A549 (cell line): ENCODE measurements around the gene SLC43A3. TPM values are rescaled to one million over a fixed set of nuclear protein-coding genes. Genes with fewer than 3 reads are reported as not detected.

Experiments
- ATAC-seq, 2 experiments: fragments of 200-7000 bp in 1 of 2; fragments of >200 bp in 1 of 2; cut with Nextera tagmentation in 1 of 2; cut with Tn5 transposase in 1 of 2; 3 replicates each; pipeline versions ENCODE4 v1.8.0 to v1.9.1; 2018 to 2020; ENCODE audit warnings: mild to moderate bottlenecking in 1 of 2, moderate library complexity in 1 of 2
- CTCF ChIA-PET: fragments of 300-600 bp; sonication (Branson Sonifier 250); formaldehyde crosslinking; extraction: SDS; loops from one replicate; lab custom pipeline; 2021; ENCODE audit warnings: antibody characterized with exemption, inconsistent platforms; lab: Yijun Ruan, JAX
- POLR2A ChIA-PET: fragments of 350-600 bp; formaldehyde crosslinking; extraction: SDS; loops from one replicate; lab custom pipeline; 2021; ENCODE audit warnings: antibody characterized with exemption, inconsistent platforms; lab: Yijun Ruan, JAX
- DNase-seq, 2 experiments: peaks; one replicate each; pipeline versions ENCODE4 v3.0.0 to v3.0.0-alpha.2; 2011 to 2016; ENCODE audit warnings: low read depth in 1 of 2, low spot score in 1 of 2
- FAIRE-seq: peaks from 2 replicates; lab custom pipeline; 2011; peaks lifted over from hg19 to GRCh38; lab: Jason Lieb, UNC
- H3K27ac ChIP-seq, 2 experiments: fragments of >200 bp; sonication (Bioruptor Twin); formaldehyde crosslinking; 3 replicates each; pipeline ENCODE4 v1.5.1; 2016 to 2017
- H3K4me1 ChIP-seq: fragments of >200 bp; sonication (Bioruptor Twin); formaldehyde crosslinking; 3 replicates; pipeline ENCODE4 v1.6.1; 2016
- H3K4me2 ChIP-seq: fragments of >200 bp; sonication (Bioruptor Twin); formaldehyde crosslinking; 3 replicates; pipeline ENCODE4 v1.6.1; 2016
- H3K4me3 ChIP-seq: fragments of >200 bp; sonication (Bioruptor Twin); formaldehyde crosslinking; 3 replicates; pipeline ENCODE4 v1.5.1; 2016
- H3K9me3 ChIP-seq: fragments of >200 bp; sonication (Bioruptor Twin); formaldehyde crosslinking; 3 replicates; pipeline ENCODE4 v1.6.1; 2016
- BCL3 ChIP-seq: fragments of >200 bp; sonication (Bioruptor Twin); formaldehyde crosslinking; IDR thresholded peaks from 3 replicates; pipeline ENCODE4 v1.6.1; 2016
- CHD2 ChIP-seq: fragments of 150-350 bp; IDR thresholded peaks from 2 replicates; pipeline ENCODE4 v1.6.1; 2014; ENCODE audit warnings: low read length; ENCODE audit not compliant: partially characterized antibody
- E2F6 ChIP-seq: IDR thresholded peaks from 2 replicates; pipeline ENCODE4 v1.6.1; 2012; ENCODE audit warnings: low read depth, borderline replicate concordance
- ELK1 ChIP-seq: fragments of 150-350 bp; IDR thresholded peaks from 2 replicates; pipeline ENCODE4 v1.6.1; 2014; ENCODE audit warnings: low read depth, mild to moderate bottlenecking, low read length
- EP300 ChIP-seq, 2 experiments: fragments of >200 bp; sonication (Bioruptor Twin); formaldehyde crosslinking; IDR thresholded peaks; 2 replicates in 1 of 2; 3 replicates in 1 of 2; pipeline ENCODE4 v1.6.1; 2016 to 2017
- FOSB ChIP-seq: fragments of 250-450 bp; sonication (Bioruptor Pico); IDR thresholded peaks from 2 replicates; pipeline ENCODE4 v1.5.0; 2020; ENCODE audit warnings: mild to moderate bottlenecking, moderate library complexity
- HDAC2 ChIP-seq: fragments of 200-600 bp; sonication (generic); IDR thresholded peaks from 2 replicates; pipeline ENCODE4 v1.6.1; 2016
- HES2 ChIP-seq: fragments of >200 bp; sonication (Bioruptor Twin); formaldehyde crosslinking; IDR thresholded peaks from 2 replicates; pipeline ENCODE4 v1.6.1; 2016
- HOXA7 ChIP-seq: fragments of 250-450 bp; sonication (Bioruptor Pico); IDR thresholded peaks from 2 replicates; pipeline ENCODE4 v1.5.0; 2020; ENCODE audit warnings: mild to moderate bottlenecking, moderate library complexity
- HOXB5 ChIP-seq: fragments of 250-450 bp; sonication (Bioruptor Pico); IDR thresholded peaks from 2 replicates; pipeline ENCODE4 v1.5.0; 2020; ENCODE audit warnings: mild to moderate bottlenecking, moderate library complexity
- KDM1A ChIP-seq: fragments of 200-600 bp; sonication (generic); IDR thresholded peaks from 2 replicates; pipeline ENCODE4 v1.6.1; 2016; ENCODE audit warnings: low read depth, mild to moderate bottlenecking
- NFE2L2 ChIP-seq: fragments of 150-350 bp; conservative IDR thresholded peaks from 2 replicates; pipeline ENCODE4 v1.6.1; 2014; ENCODE audit warnings: low read length
- POLR2A ChIP-seq: IDR thresholded peaks from 2 replicates; pipeline ENCODE4 v1.6.1; 2012; ENCODE audit warnings: mild to moderate bottlenecking, low read length
- POLR2AphosphoS2 ChIP-seq: conservative IDR thresholded peaks from 2 replicates; pipeline ENCODE4 v1.6.1; 2012; ENCODE audit warnings: low read length, improper control_type of control experiment, inconsistent platforms
- RARB ChIP-seq: fragments of 250-450 bp; sonication (Bioruptor Pico); IDR thresholded peaks from 2 replicates; pipeline ENCODE4 v1.8.0; 2021; ENCODE audit warnings: mild to moderate bottlenecking, moderate library complexity
- RCOR1 ChIP-seq: fragments of 150-350 bp; IDR thresholded peaks from 2 replicates; pipeline ENCODE4 v1.6.1; 2014; ENCODE audit warnings: antibody characterized with exemption, low read length, low read depth
- RNF2 ChIP-seq: fragments of 200-600 bp; sonication (generic); IDR thresholded peaks from 2 replicates; pipeline ENCODE4 v1.6.1; 2016; ENCODE audit warnings: low read depth, mild to moderate bottlenecking, antibody characterized with exemption, moderate library complexity, borderline replicate concordance
- SMC3 ChIP-seq: fragments of >200 bp; sonication (Bioruptor Twin); formaldehyde crosslinking; IDR thresholded peaks from 3 replicates; pipeline ENCODE4 v1.6.1; 2018; ENCODE audit warnings: inconsistent platforms
- SREBF2 ChIP-seq: fragments of 450-650 bp; IDR thresholded peaks from 2 replicates; pipeline ENCODE4 v1.6.1; 2014; ENCODE audit warnings: mild to moderate bottlenecking, moderate library complexity
- WGBS: methylation state at CpG from one replicate; pipeline ENCODE4 v1.1.6; 2017; ENCODE audit errors: missing lambda C conversion rate; 5-methylcytosine and 5-hydroxymethylcytosine counted together
- polyA plus RNA-seq, 4 experiments: library from polyadenylated mRNA; depleted of rRNA in 3 of 4; stranded (reverse); fragments of >200 nt; fragmentation: RNase III in 1 of 4; extraction: RNeasy Plus Mini Kit Qiagen cat#74134 plus additional on column Dnase treatment in 1 of 4; gene quantifications; 2 replicates in 3 of 4; 3 replicates in 1 of 4; pipeline ENCODE4 v1.2.3, GENCODE V29; 2011 to 2017

SLC43A3 gene
- polyA plus RNA-seq, 2 of the 4 experiments (the other 2 are of a cell fraction): 0.12 to 0.30 TPM

- no peak overlapping the region for H3K27ac ChIP-seq
- no peak for DNase-seq
- no peak overlapping the region for H3K4me3 ChIP-seq
- peaks cover 56% of the 10 kb centered on the region for H3K4me1 ChIP-seq
- POLR2A ChIA-PET: no interaction called here
- no peak for ATAC-seq
- FAIRE-seq: no peak
- no peaks in the 10 kb centered on the region for H3K9me3 ChIP-seq
- CTCF ChIA-PET: interaction anchor here (0.8 to 8.7 kb wide), 8 partner anchors 7 to 169 kb away, joined by 3 to 102 read pairs (median 8); partner anchors contain the start of gene RTN4RL2
- WGBS: 78% methylated on average over 1 of the region's 1 CpG
- TF ChIP-seq RCOR1 (no peak), KDM1A (no peak), RNF2 (no peak), HOXA7 (CRISPR knock-in tag) (no peak), SMC3 (no peak), FOSB (no peak), RARB (no peak), HDAC2 (no peak), BCL3 (no peak)
- H3K4me2 ChIP-seq: no peak overlapping the region
Measured at GRCh38 chr11:57475191-57475590, 48.3 kb upstream of the SLC43A3 start.

GRCh38 chr11:57474803-57475115 lies 47.8 kb upstream of the SLC43A3 start:
- no peak for TF ChIP-seq HOXB5
- TF ChIP-seq POLR2A: no peak
- TF ChIP-seq KDM1A: no peak
- TF ChIP-seq ELK1: no peak
- no peak for TF ChIP-seq HDAC2
- TF ChIP-seq POLR2AphosphoS2: no peak
- no peak for TF ChIP-seq SREBF2
- TF ChIP-seq EP300 (IDR thresholded peaks at IDR 0.05): no peak
- TF ChIP-seq RARB: no peak
- no peak for TF ChIP-seq HES2
- TF ChIP-seq E2F6: no peak
- no peak for TF ChIP-seq NFE2L2
- TF ChIP-seq CHD2: no peak
- no peak overlapping the region for H3K27ac ChIP-seq
- H3K4me2 ChIP-seq: no peak overlapping the region
- no peak for DNase-seq
- whole genome bisulfite sequencing: 87% methylated on average over 3 of the region's 5 CpGs
- CTCF ChIA-PET: interaction anchor here (0.8 to 8.7 kb wide), 8 partner anchors 8 to 169 kb away, joined by 3 to 102 read pairs (median 8); partner anchors contain the start of gene RTN4RL2
- H3K9me3 ChIP-seq: no peaks in the 10 kb centered on the region
- POLR2A ChIA-PET: no interaction called here
- H3K4me1 ChIP-seq: peaks cover 52% of the 10 kb centered on the region
- ATAC-seq: no peak
- no peak for FAIRE-seq
- H3K4me3 ChIP-seq: no peak overlapping the region

GRCh38 chr11:57474017-57474802 lies 47.3 kb upstream of the SLC43A3 start:
- no peak for TF ChIP-seq POLR2AphosphoS2
- Histone ChIP-seq H3K4me3 (no peak overlapping the region), H3K4me2 (no peak overlapping the region), H3K4me1 (peaks cover 46% of the 10 kb centered on the region), H3K27ac (0 out of 6 replicates have a peak overlapping the region, but pooled peaks of 1 of the 2 experiments have one; percentile 14), H3K9me3 (no peaks in the 10 kb centered on the region)
- no peak for FAIRE-seq
- 76% methylated on average over 9 of the region's 9 CpGs for WGBS
- no peak for DNase-seq
- POLR2A ChIA-PET: interaction anchor here (0.7 kb wide), 1 partner anchor 17 kb away, joined by 8 read pairs; no protein-coding TSS in a partner anchor
- ATAC-seq: peak; percentile 10 to 12; a peak in 3 of 6 replicates
- CTCF ChIA-PET: interaction anchor here (0.8 to 8.7 kb wide), 9 partner anchors 8 to 170 kb away, joined by 3 to 102 read pairs (median 6); partner anchors contain the start of gene RTN4RL2
